ENCODE measurements around the gene LRP1B. TPM values are rescaled to one million over a fixed set of nuclear protein-coding genes. Genes with fewer than 3 reads are reported as not detected.

Gene LRP1B
- total RNA-seq, 4 donors from 2014 or later: 0.85 to 3.3 (median 1.1) TPM; not detected in 1

DNA sequence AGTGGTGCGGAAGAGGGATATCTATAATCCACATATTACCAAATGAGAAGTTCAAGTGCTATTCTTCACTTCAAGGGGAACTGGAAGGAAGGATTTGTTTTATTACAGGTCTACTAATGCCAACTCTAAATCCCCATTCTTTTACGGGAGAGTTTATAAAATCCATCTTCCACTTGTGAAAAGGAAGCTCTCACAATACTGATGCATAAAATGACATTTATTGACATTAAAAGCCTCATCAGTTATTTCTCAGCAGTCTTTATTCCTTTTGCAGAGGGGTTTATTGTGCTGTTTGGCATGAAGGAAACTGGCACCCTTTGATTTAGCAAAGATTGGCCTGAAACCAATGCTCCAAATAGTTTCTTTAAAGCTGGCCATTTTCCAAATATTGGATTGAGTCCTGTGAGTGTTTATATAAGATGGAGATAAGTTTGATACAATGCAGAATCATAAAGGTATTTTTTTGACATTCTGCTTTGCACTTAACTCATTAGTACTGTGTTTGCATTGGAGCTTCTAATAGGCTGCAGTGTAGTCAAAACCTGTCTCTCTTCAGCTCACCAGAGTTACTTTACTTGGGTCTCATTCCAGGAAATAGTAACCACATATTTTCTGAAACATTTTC is 26.6 kb downstream of the LRP1B start:
- Histone ChIP-seq H3K9me3 (no peaks in the 10 kb centered on the region), H3K27me3 (no peaks in the 10 kb centered on the region), H3K27ac (no peak overlapping the region), H3K4me1 (no peaks in the 10 kb centered on the region), H3K4me3 (no peak overlapping the region), H3K36me3 (no peaks in the 10 kb centered on the region)
- TF ChIP-seq, protein P1, sequence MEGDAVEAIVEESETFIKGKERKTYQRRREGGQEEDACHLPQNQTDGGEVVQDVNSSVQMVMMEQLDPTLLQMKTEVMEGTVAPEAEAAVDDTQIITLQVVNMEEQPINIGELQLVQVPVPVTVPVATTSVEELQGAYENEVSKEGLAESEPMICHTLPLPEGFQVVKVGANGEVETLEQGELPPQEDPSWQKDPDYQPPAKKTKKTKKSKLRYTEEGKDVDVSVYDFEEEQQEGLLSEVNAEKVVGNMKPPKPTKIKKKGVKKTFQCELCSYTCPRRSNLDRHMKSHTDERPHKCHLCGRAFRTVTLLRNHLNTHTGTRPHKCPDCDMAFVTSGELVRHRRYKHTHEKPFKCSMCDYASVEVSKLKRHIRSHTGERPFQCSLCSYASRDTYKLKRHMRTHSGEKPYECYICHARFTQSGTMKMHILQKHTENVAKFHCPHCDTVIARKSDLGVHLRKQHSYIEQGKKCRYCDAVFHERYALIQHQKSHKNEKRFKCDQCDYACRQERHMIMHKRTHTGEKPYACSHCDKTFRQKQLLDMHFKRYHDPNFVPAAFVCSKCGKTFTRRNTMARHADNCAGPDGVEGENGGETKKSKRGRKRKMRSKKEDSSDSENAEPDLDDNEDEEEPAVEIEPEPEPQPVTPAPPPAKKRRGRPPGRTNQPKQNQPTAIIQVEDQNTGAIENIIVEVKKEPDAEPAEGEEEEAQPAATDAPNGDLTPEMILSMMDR (IDR thresholded peaks at IDR 0.05): no peak
- TF ChIP-seq POLR2A (IDR thresholded peaks at IDR 0.05): no peak
- DNase-seq: no peak

DNA sequence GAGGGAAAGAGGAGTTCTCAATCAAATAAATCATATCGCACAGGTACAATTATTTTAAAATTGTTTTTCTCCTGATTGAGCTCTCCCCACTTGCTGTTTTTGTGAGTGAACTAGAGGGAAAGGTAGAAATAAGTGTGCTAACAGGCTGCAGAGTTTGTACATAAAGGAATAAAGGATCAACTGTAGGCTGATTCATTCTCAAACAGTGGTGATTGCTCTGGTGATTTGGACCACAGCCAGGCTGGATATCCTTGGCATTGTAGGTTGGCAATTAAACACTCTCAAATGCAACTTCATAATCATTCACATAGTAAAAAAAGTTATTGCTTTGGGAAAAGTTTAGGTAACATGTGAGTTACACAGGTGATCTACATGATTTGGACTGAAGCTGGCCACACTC is 29.8 kb downstream of the LRP1B start:
- Histone ChIP-seq H3K4me1 (no peaks in the 10 kb centered on the region), H3K4me3 (no peak overlapping the region), H3K27ac (no peak overlapping the region), H3K27me3 (no peaks in the 10 kb centered on the region), H3K9me3 (no peaks in the 10 kb centered on the region), H3K36me3 (no peaks in the 10 kb centered on the region)
- no peak for TF ChIP-seq POLR2A (IDR thresholded peaks at IDR 0.05)
- TF ChIP-seq, protein P1 (IDR thresholded peaks at IDR 0.05): no peak
- no peak for DNase-seq

DNA sequence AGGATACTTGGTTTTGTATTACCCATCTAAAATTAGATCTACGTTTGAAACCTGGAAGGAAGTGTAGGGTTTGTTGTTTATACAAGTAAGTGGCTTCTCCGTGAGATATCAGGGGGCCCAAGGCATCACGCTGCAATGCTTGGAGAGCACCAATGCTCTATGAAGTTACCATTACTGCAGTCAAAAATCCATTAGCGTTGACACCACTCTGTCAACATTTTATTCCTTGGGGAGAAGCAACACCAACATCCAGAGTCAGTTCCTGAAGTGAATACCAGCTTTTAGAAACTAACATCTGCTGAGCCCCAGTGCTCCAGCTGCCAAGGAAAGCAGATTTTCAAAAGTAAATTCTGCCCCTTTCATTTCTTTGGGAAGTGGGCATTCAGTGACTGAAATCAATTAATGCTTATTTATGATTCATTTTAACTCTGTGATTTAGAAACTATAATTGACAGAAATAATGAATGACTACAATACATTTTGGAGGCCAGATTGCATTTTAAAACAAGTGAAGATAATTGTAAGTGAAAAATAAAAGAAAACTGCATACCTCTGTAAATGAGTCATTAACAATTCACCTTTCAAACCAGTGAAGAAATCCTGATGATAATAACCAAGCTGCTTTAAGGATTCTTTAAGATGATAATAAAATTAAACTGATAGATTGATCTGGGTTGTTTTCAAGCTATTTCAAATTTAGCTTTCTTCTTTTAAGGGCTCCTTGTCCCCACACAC is 30.5 kb downstream of the LRP1B start:
- Histone ChIP-seq H3K4me3 (no peak overlapping the region), H3K4me1 (no peaks in the 10 kb centered on the region), H3K36me3 (no peaks in the 10 kb centered on the region), H3K27ac (no peak overlapping the region), H3K27me3 (no peaks in the 10 kb centered on the region), H3K9me3 (no peaks in the 10 kb centered on the region)
- no peak for DNase-seq
- TF ChIP-seq, protein P1 (IDR thresholded peaks at IDR 0.05): no peak
- no peak for TF ChIP-seq POLR2A (IDR thresholded peaks at IDR 0.05)

DNA sequence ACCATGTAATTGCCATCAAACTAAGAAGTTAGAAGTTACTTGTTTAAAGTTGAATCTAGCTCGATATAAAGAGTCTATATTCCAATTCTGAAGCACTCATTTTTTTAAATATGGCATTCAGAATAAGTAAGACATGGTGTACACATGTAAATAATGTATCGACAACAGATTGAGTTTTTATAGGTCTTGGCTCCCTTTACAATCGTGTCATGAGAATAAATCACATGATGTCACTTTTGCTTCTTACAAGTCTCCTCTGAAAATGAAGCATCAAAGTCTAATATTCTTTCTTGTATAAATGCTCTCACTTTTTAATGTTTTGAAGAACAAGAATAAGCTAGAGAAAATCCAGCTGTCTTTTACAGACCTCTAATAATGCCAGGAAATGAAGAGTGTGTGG is 33.1 kb downstream of the LRP1B start:
- no peak overlapping the region for H3K27ac ChIP-seq
- H3K36me3 ChIP-seq: no peaks in the 10 kb centered on the region
- H3K4me1 ChIP-seq: no peaks in the 10 kb centered on the region
- H3K9me3 ChIP-seq: no peaks in the 10 kb centered on the region
- no peak overlapping the region for H3K4me3 ChIP-seq
- no peak for DNase-seq
- TF ChIP-seq, protein P1 (IDR thresholded peaks at IDR 0.05): no peak
- TF ChIP-seq POLR2A (IDR thresholded peaks at IDR 0.05): no peak
- no peaks in the 10 kb centered on the region for H3K27me3 ChIP-seq

DNA sequence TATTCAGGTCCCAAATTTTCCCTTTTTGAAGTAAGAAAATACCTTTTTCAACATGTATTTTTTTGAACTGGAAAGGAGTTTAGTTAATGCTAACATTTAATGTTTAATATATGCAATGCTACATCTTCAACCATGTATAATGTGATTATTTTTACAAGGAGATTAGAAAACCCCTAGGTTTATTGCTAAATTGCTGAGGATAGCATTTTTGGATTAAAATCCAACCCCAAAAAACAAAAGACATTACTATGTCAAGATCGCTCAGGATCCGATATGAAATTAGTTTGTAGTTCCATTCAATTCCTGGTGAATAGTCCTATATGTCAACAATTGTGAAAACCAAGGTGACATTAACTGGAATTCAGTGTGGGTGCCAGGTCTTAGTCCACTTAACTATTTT is 35.2 kb downstream of the LRP1B start:
- Histone ChIP-seq H3K9me3 (no peaks in the 10 kb centered on the region), H3K36me3 (no peaks in the 10 kb centered on the region), H3K27ac (no peak overlapping the region), H3K27me3 (no peaks in the 10 kb centered on the region), H3K4me1 (no peaks in the 10 kb centered on the region), H3K4me3 (no peak overlapping the region)
- no peak for DNase-seq
- TF ChIP-seq, protein P1 (IDR thresholded peaks at IDR 0.05): no peak
- TF ChIP-seq POLR2A (IDR thresholded peaks at IDR 0.05): no peak

Data from Peyer's patch (tissue), 4 donors.